Fibroblast of mammary gland (primary cell): Measurements from ENCODE around the gene HNF1A.

Source experiments
- DNase-seq: peaks from one replicate; pipeline ENCODE4 v3.0.0-alpha.2; 2010; ENCODE audit warnings: low read depth
- H3K4me3 ChIP-seq: 2 replicates; pipeline ENCODE4 v1.5.1; 2011; ENCODE audit warnings: low read depth, mild to moderate bottlenecking, low read length, moderate library complexity; ENCODE audit not compliant: control insufficient read depth
- CTCF ChIP-seq: conservative IDR thresholded peaks from 2 replicates; pipeline ENCODE4 v1.5.1; 2011; ENCODE audit warnings: low read depth, low read length, inconsistent platforms; ENCODE audit not compliant: control insufficient read depth, insufficient read depth

Gene HNF1A

GRCh38 chr12:120988234-120988633 is 9.9 kb downstream of the HNF1A start:
- no peak for DNase-seq
- no peak for TF ChIP-seq CTCF

DNA sequence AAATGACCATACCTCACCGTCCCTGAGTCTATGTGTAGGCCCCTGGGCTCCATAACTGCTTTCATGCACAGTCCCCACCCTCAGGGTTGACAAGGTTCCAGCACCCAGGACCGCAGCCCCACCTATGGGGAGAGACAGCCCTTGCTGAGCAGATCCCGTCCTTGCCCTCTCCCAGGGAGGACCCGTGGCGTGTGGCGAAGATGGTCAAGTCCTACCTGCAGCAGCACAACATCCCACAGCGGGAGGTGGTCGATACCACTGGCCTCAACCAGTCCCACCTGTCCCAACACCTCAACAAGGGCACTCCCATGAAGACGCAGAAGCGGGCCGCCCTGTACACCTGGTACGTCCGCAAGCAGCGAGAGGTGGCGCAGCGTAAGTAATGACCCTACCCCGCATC is 10.3 kb downstream of the HNF1A start:
- TF ChIP-seq CTCF: no peak
- H3K4me3 ChIP-seq: no peak overlapping the region
- DNase-seq: no peak

More at GRCh38 chr12:120988234-120988633, 9.9 kb downstream of the HNF1A start:
- no peak overlapping the region for H3K4me3 ChIP-seq

DNA sequence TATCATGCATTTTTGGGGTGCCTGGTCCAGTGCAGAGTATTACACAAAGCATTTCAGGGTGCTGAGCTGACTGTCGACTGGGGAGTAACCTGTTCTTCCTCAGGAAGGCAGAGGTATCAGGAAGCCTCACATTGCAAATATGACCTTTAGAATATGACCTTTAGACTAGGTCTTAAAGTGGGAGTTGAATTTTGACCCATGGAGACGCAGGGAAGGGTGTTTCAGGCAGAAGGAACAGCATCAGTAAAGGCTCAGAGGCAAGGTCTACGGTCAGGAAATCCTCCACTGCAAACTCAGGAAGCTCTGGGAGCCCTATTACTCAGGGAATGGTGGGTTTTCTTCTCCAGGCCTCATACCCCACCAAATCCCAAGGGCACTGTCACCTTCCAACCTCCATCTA is 11.3 kb downstream of the HNF1A start:
- DNase-seq: no peak
- H3K4me3 ChIP-seq: no peak overlapping the region
- no peak for TF ChIP-seq CTCF

GRCh38 chr12:120990487-120991055 is 12.2 kb downstream of the HNF1A start:
- no peak overlapping the region for H3K4me3 ChIP-seq
- no peak for TF ChIP-seq CTCF
- DNase-seq: no peak

- DNase-seq: no peak
- TF ChIP-seq CTCF: no peak
- H3K4me3 ChIP-seq: no peak overlapping the region
Measured at GRCh38 chr12:120991965-120992364, 13.6 kb downstream of the HNF1A start.

GRCh38 chr12:120992989-120993388 is 14.6 kb downstream of the HNF1A start:
- H3K4me3 ChIP-seq: no peak overlapping the region

More at GRCh38 chr12:120992989-120993388, 14.6 kb downstream of the HNF1A start:
- no peak for DNase-seq
- TF ChIP-seq CTCF: no peak
